Superior temporal gyrus (tissue), 1 donor: Measurements from ENCODE around the gene TMEM121.
"Not testable (repeated sequence)": the region's sequence is repeated elsewhere in the genome, so short reads cannot be mapped to it uniquely, and the experiment has no call there.

Experiments
- DNase-seq: peaks from one replicate; pipeline ENCODE4 v3.0.0-alpha.2; 2016; ENCODE audit errors: extremely low spot score

TMEM121 gene

GRCh38 chr14:105528586-105529318, 2.4 kb downstream of the TMEM121 start:
- no peak for DNase-seq

- no peak for DNase-seq
Observed at GRCh38 chr14:105529319-105529568, 2.9 kb downstream of the TMEM121 start.

- no peak for DNase-seq
Observed at GRCh38 chr14:105529569-105530284, 3.3 kb downstream of the TMEM121 start.

- no peak for DNase-seq
Observed at GRCh38 chr14:105530285-105531087, 4.1 kb downstream of the TMEM121 start.

- DNase-seq: no peak
Observed at GRCh38 chr14:105531088-105531893, 4.9 kb downstream of the TMEM121 start.

GRCh38 chr14:105531894-105532623, 5.7 kb downstream of the TMEM121 start:
- no peak for DNase-seq

GRCh38 chr14:105532735-105533141, 6.4 kb downstream of the TMEM121 start:
- DNase-seq: no peak

- DNase-seq: no peak
Observed at GRCh38 chr14:105533391-105533790, 7.0 kb downstream of the TMEM121 start.

GRCh38 chr14:105533811-105534498, 7.6 kb downstream of the TMEM121 start:
- DNase-seq: no peak

GRCh38 chr14:105534586-105534985, 8.2 kb downstream of the TMEM121 start:
- DNase-seq: no peak

GRCh38 chr14:105536051-105536450, 9.7 kb downstream of the TMEM121 start:
- no peak for DNase-seq

- DNase-seq: no peak
Observed at GRCh38 chr14:105536691-105537579, 10.6 kb downstream of the TMEM121 start.

GRCh38 chr14:105537580-105538474, 11.4 kb downstream of the TMEM121 start:
- peak; percentile 45 for DNase-seq

GRCh38 chr14:105538481-105539049, 12.2 kb downstream of the TMEM121 start:
- no peak for DNase-seq

GRCh38 chr14:105540811-105541210, 14.4 kb downstream of the TMEM121 start:
- DNase-seq: no peak

- no peak for DNase-seq
Observed at GRCh38 chr14:105541218-105541875, 15.0 kb downstream of the TMEM121 start.

- DNase-seq: not testable (repeated sequence)
Observed at GRCh38 chr14:105545676-105546075, 19.3 kb downstream of the TMEM121 start.

- not testable (repeated sequence) for DNase-seq
Observed at GRCh38 chr14:105546410-105546809, 20.0 kb downstream of the TMEM121 start.
